ENCODE measurements around the gene NUAK2.
A peak's percentile ranks its signal among the peaks of the same experiment; 100 is the strongest.

NUAK2 gene

DNA sequence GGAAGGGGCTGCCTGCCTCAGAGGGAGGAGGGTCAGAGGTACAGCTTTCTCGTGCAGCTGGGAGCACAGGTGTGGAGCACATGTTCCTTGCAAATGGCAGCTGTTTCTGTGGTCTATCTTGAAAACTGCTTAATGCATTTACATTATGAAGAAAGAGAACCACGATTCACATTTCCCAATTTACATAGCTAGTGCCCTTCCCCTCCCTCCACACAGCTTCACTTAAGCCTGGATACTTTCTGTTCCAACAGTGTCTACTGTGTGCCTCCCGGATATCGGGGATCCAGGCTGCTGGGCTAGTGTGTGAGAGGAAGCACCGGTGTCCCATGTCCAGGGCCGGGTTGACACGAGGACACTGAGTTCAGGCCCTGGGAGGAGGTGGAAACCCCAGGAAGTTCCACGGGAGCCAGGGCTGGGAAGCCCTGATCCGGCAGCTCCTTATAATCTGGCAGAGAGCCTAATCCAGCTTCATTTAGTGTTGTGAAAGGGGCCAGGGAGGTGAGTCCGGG, 62.2 kb downstream of the NUAK2 start:
- no peaks in the 10 kb centered on the region for H3K27me3 ChIP-seq (ENCODE audit: insufficient read depth, low read depth, severe bottlenecking)
- peak; percentile 97 for DNase-seq
- H3K36me3 ChIP-seq: peaks cover 27% of the 10 kb centered on the region
- TF ChIP-seq, protein P1, sequence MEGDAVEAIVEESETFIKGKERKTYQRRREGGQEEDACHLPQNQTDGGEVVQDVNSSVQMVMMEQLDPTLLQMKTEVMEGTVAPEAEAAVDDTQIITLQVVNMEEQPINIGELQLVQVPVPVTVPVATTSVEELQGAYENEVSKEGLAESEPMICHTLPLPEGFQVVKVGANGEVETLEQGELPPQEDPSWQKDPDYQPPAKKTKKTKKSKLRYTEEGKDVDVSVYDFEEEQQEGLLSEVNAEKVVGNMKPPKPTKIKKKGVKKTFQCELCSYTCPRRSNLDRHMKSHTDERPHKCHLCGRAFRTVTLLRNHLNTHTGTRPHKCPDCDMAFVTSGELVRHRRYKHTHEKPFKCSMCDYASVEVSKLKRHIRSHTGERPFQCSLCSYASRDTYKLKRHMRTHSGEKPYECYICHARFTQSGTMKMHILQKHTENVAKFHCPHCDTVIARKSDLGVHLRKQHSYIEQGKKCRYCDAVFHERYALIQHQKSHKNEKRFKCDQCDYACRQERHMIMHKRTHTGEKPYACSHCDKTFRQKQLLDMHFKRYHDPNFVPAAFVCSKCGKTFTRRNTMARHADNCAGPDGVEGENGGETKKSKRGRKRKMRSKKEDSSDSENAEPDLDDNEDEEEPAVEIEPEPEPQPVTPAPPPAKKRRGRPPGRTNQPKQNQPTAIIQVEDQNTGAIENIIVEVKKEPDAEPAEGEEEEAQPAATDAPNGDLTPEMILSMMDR (IDR thresholded peaks at IDR 0.05; ENCODE audit: low read depth, low read length): no peak
- peak overlapping the region; percentile 15 for H3K4me3 ChIP-seq (ENCODE audit: low read depth, low read length)
- H3K9me3 ChIP-seq (ENCODE audit: severe bottlenecking): no peaks in the 10 kb centered on the region
- H3K27ac ChIP-seq: peak overlapping the region; percentile 87

GRCh38 chr1:205258719-205259118, 62.8 kb downstream of the NUAK2 start:
- Histone ChIP-seq H3K27ac (peak overlapping the region; percentile 87), H3K36me3 (peaks cover 21% of the 10 kb centered on the region), H3K27me3 (ENCODE audit: insufficient read depth, low read depth, severe bottlenecking) (no peaks in the 10 kb centered on the region), H3K4me3 (ENCODE audit: low read depth, low read length) (peak overlapping the region; percentile 15; the same call in 1 of the 2 replicates), H3K9me3 (ENCODE audit: severe bottlenecking) (no peaks in the 10 kb centered on the region)
- peak; percentile 54 for DNase-seq
- TF ChIP-seq, protein P1 (IDR thresholded peaks at IDR 0.05; ENCODE audit: low read depth, low read length): no peak

DNA sequence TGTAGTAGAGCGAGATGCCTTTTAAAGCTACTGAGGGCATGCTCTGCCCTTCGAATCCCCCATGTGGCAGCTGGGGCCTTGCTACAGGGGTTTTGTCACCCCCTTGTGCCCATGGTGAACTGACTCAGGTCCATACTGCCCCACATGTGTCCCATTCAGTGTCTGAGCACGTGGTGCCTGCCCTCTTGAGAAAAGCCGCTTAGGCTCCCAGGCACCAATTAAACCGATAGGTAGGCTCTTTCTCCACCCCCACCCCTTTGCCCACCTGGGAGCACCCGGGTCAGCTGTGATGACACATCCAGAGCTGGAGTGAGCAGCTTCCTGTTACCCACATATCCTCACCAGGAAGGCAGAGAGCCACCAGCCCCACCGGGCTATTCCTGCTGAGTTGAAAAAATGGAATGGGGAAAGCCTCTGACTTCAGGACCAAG, 63.3 kb downstream of the NUAK2 start:
- H3K36me3 ChIP-seq: peaks cover 17% of the 10 kb centered on the region
- no peaks in the 10 kb centered on the region for H3K27me3 ChIP-seq (ENCODE audit: insufficient read depth, low read depth, severe bottlenecking)

DNA sequence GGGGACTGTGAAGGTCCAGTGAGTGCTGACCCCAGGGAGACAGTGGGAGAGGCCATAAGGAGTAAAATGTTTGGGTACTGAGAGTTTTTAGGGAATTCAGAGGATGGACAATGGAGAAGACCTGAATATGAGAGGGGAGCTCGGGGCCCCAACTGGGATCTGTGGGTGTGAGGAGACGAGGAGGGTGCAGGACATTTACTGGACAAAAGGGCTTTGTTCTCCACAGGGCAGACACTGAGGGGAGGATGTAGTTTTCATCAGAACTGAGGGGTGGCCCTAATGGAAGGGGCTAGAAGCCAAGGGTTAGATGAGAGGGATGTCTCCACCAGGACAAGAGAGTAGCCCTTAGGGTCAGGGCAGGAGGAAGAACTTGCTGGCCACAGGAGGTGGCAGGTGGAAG, 63.8 kb downstream of the NUAK2 start:
- TF ChIP-seq, protein P1 (IDR thresholded peaks at IDR 0.05; ENCODE audit: low read depth, low read length): no peak
- Histone ChIP-seq H3K27me3 (ENCODE audit: insufficient read depth, low read depth, severe bottlenecking) (no peaks in the 10 kb centered on the region), H3K4me3 (ENCODE audit: low read depth, low read length) (peak overlapping the region; percentile 52), H3K27ac (peak overlapping the region; percentile 87), H3K36me3 (peaks cover 11% of the 10 kb centered on the region), H3K9me3 (ENCODE audit: severe bottlenecking) (no peaks in the 10 kb centered on the region)
- DNase-seq: no peak

More for the DNA sequence above, 63.3 kb downstream of the NUAK2 start:
- peak overlapping the region; percentile 52 for H3K4me3 ChIP-seq (ENCODE audit: low read depth, low read length)
- peak; percentile 98 for DNase-seq
- H3K27ac ChIP-seq: peak overlapping the region; percentile 87
- H3K9me3 ChIP-seq (ENCODE audit: severe bottlenecking): no peaks in the 10 kb centered on the region
- TF ChIP-seq, protein P1 (IDR thresholded peaks at IDR 0.05; ENCODE audit: low read depth, low read length): peak; percentile 47; the same call in 1 of the 2 replicates

DNA sequence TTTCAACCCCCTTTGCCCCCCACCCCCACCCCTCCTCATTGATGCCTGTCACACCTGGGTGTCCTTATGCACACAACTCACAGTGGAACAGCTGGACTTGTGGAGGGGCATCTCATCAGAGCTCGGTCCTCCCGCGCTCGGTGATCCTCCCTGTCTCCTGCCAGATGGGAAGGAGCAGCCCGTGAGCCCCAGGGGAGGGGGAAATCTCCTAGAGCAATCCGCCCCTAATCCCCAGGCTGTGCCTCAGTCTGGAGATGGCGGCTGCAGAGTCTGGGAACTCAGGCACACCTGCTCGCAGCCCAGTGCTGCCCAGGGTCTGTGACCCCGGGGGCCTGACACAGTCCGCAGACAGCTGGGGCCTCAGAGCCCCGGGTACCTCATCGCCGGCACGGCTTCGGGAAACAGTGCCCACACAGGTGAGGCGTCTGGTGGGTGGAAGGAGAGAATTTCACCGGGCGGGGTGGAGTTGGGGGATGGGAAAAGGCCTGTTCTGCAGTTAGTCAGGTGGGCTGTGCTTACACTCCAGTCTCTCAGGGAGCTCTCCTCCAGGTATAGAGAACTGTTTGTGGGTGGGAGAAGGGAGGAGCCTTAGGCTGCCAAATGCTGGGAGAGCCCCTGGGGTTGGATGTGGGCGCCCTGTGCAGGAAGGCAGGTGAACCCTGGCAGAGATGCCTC, 64.5 kb downstream of the NUAK2 start:
- H3K27ac ChIP-seq: peak overlapping the region; percentile 87
- peaks cover 6% of the 10 kb centered on the region for H3K36me3 ChIP-seq
- TF ChIP-seq, protein P1 (IDR thresholded peaks at IDR 0.05; ENCODE audit: low read depth, low read length): 0 out of 2 replicates have a peak, but pooled peaks have one; percentile 1
- no peaks in the 10 kb centered on the region for H3K27me3 ChIP-seq (ENCODE audit: insufficient read depth, low read depth, severe bottlenecking)
- H3K4me3 ChIP-seq (ENCODE audit: low read depth, low read length): peak overlapping the region; percentile 52
- DNase-seq: peak; percentile 100
- no peaks in the 10 kb centered on the region for H3K9me3 ChIP-seq (ENCODE audit: severe bottlenecking)
